GM21723 (cell line): ENCODE results near the gene DMXL1.

Experiments
- ATAC-seq: cut with Tn5 transposase; IDR thresholded peaks from one replicate; pipeline ENCODE4 v1.9.1; 2021; ENCODE audit warnings: mild to moderate bottlenecking, moderate library complexity; ENCODE audit not compliant: unreplicated experiment

The DMXL1 gene

GRCh38 chr5:119285070-119285916 is 214.4 kb downstream of the DMXL1 start:
- no peak for ATAC-seq

DNA sequence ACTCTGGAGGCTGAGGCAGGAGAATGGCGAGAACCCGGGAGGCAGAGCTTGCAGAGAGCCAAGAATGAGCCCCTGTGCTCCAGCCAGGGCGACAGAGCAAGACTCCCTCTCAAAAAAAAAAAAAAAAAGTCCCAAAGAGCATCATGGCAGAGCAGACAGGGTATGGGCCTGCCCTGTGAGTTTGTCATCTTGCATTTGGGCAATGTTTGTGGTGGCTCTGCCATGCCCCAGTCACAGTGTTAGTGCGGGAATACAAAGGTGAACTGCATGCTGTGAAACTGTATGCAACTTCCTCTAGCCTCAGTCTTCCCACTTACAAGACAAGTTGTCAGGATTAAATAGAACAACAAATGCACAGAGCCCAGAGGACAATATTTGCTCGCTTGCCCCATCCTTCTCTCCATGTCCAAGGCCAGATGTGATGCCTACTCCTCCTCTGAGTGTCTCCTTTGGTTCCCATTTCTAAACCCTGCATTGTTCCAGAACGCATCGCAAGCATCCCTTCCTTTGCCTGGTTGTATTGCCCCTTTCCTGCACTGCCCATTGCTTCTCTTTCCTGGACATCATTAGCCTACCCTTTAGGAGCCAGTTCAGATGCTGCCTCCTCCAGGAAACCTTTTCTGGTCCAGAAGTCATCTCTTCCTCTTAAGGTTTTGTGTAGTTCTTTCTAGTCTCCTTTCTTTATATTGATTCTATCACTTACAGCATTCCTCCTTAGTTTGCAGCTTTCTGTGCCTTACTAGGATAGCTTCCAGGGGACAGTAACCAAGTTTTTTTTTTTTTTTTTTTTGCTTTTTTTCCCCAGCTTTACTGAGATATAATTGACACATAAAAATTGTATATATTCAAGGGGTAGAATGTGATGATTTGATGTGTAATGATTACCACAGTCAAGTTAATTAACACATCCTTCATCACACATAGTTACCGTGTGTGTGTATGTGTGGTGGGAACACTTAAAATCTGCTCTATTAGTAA is 215.9 kb downstream of the DMXL1 start:
- no peak for ATAC-seq

DNA sequence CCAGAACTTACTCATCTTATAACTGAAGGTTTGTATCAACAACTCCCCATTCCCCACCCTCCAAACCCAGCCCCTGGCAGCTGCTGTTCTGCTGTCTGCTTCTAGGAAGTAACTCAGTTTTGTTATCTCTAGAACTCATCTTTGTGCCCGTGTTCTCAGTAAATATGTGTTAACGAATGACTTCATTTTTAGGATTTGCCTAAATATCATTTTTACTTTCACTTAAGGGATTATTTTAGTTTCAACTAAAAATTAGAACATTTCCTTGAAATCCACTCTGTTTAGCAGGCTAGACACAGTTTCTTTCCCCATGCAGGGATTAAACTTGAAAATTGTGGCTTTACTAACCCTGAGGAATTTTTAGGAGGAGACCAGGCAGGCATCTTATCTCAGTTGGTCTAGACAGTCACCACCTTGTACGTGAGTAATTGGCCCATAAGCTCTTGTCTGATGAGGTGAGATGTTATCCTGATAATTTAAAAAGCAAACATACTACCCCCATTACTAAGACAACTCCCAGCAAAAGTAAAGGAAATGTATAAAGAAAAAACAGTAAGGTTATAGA is 216.7 kb downstream of the DMXL1 start:
- peak; percentile 34 for ATAC-seq

DNA sequence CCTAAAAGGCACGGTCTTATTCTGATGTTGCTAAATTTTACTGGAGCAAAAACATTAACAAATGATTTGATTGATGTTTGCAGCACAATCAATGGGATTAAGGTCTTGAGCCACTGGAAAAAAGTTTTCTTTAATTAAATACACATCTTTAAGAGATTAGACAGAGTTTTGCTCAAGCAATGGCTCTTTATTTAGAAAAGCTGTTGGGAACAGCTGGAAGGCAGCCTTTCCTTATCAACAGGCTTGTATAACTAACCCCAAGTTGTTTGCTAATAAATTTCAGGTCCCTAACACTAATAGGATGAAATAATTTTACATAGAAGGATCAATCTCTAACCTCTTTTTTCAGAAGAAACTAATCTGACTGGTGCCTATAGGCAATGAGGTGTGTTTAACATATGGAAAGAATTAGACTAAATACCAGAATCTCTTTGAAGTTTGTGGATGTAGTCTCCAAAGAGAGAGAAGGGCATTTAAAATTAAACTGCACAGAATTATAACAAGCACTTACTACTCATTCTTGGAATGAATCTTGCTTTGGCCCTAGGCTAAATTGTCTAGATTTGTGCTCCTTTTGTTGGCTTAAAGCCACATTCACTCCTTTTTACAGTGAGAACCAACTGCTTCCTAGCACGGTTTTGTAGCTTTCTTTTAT is 217.6 kb downstream of the DMXL1 start:
- ATAC-seq, result no peak

- ATAC-seq, result no peak
Measured at GRCh38 chr5:119289438-119290044, 218.7 kb downstream of the DMXL1 start.

GRCh38 chr5:119290161-119290569 is 219.3 kb downstream of the DMXL1 start:
- ATAC-seq, result peak; percentile 91

DNA sequence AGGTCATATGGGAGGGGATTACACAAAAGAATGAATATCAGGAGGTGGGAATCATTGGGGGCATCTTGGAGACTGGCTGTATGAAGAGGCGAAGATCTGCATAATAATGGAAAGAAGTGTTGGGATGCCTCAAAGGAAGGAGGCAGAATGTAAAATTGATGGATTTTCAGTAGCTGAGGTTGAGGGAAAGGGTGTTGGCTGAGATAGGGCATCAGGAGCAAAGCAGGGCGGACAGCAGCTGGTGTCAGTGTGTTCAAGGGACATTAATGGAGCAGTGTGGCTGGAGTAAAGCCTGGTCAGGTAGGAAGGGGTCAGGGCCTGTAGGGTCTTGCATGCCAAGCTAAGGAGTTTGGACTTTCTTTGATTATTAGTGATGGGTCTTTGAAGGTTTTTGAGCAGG is 219.7 kb downstream of the DMXL1 start:
- no peak for ATAC-seq

DNA sequence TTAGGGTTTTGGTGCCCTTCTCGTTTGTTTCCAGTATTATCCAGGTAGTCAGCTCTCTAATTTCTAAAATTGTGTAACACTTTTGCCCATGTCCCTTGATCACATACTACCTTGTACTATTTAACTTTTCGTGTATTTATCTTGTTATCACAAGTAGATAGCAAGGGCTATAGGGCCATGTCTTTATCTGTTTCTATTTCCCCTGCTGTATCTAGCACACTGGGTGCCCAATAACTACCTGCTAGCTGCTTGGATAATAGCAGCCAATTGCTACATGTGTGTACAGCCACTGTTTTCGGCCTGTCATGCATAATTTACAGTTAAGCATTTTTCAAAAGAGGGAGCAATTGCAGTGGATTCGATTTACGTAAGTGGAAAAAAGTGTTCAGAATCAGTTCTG is 220.2 kb downstream of the DMXL1 start:
- ATAC-seq, result no peak

DNA sequence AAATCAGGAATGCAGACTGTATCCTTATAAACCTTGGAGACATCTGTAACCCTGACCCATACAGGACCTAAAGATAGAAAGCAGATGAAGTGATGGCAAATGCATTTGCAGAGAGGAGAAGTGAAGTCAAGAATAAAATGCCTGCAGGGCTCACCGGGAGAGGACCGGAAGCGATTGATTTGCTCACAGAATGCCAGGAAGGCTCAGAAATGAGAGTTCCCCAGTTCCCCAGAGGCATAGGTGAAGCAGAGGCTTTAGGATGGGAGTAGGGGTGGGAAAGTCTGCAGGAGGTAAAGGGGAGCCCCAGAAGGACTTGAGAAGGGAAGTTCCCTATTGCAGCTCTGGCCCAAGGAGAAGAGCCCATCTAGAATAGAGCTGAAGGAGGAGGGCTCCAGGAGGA is 221.0 kb downstream of the DMXL1 start:
- no peak for ATAC-seq

- ATAC-seq, result no peak
Measured at GRCh38 chr5:119292701-119293515, 222.0 kb downstream of the DMXL1 start.

GRCh38 chr5:119293516-119293829 is 222.6 kb downstream of the DMXL1 start:
- no peak for ATAC-seq
